Small intestine (tissue), 7 donors: ENCODE results near the gene SLU7. TPM values are rescaled to one million over a fixed set of nuclear protein-coding genes. Genes with fewer than 3 reads are reported as not detected.

Experiments used
- DNase-seq, 2 donors: peaks; one replicate each; pipeline versions ENCODE4 v3.0.0 to v3.0.0-alpha.2; 2013
- FAIRE-seq: peaks from 2 replicates; lab custom pipeline; 2012; peaks lifted over from hg19 to GRCh38; lab: Jason Lieb, UNC
- H3K27ac ChIP-seq, 3 donors: one replicate each; pipeline ENCODE4 v1.5.1; 2013; ENCODE audit warnings: low read length in 2 of 3, mild to moderate bottlenecking in 2 of 3, control low read depth in 1 of 3, inconsistent platforms in 1 of 3, low read depth in 1 of 3, moderate library complexity in 1 of 3
- H3K27me3 ChIP-seq, 3 donors: one replicate each; pipeline ENCODE4 v1.6.1; 2013; ENCODE audit warnings: low read length in 3 of 3, inconsistent platforms in 1 of 3; ENCODE audit not compliant: control insufficient read depth in 3 of 3, insufficient read depth in 3 of 3
- H3K36me3 ChIP-seq, 3 donors: one replicate each; pipeline ENCODE4 v1.6.1; 2013; ENCODE audit warnings: low read length in 3 of 3, inconsistent platforms in 1 of 3, low read depth in 1 of 3, mild to moderate bottlenecking in 1 of 3, moderate library complexity in 1 of 3; ENCODE audit not compliant: control insufficient read depth in 3 of 3, insufficient read depth in 2 of 3
- H3K4me1 ChIP-seq, 3 donors: one replicate each; pipeline ENCODE4 v1.6.1; 2013; ENCODE audit warnings: low read length in 2 of 3, inconsistent platforms in 1 of 3, low read depth in 1 of 3, mild to moderate bottlenecking in 1 of 3, moderate library complexity in 1 of 3; ENCODE audit not compliant: control insufficient read depth in 3 of 3, insufficient read depth in 2 of 3
- H3K4me3 ChIP-seq, 3 donors: one replicate each; pipeline ENCODE4 v1.5.1; 2013; ENCODE audit warnings: low read length in 3 of 3, control low read depth in 1 of 3, inconsistent platforms in 1 of 3, low read depth in 1 of 3, mild to moderate bottlenecking in 1 of 3, moderate library complexity in 1 of 3
- H3K9me3 ChIP-seq, 2 donors: one replicate each; pipeline ENCODE4 v1.6.1; 2013; ENCODE audit warnings: low read depth in 1 of 2, low read length in 1 of 2; ENCODE audit not compliant: control insufficient read depth in 2 of 2, insufficient read depth in 1 of 2
- WGBS, 3 donors: extraction: QIAGEN DNeasy Blood & Tissue Kit; methylation state at CpG; one replicate each; pipeline ENCODE4 v1.1.7; 2013; 5-methylcytosine and 5-hydroxymethylcytosine counted together
- polyA plus RNA-seq, 4 donors: library from polyadenylated mRNA; stranded (reverse) in 3 of 4; unstranded in 1 of 4; fragments of 200-250 nt in 3 of 4; fragments of 120-200 nt in 1 of 4; gene quantifications; one replicate each; pipeline versions ENCODE4 v1.2.1 to v1.2.3, GENCODE V29; 2013
- donor health status: healthy with polysubstance abuse.
- donor health status: control.
- donor health status: control.
- donor health status: Bipolar disorder and iron deficiency.
- donor health status: healthy.

Gene SLU7
- polyA plus RNA-seq, 4 donors = 19.9 to 44.0 (median 37.3) TPM

DNA sequence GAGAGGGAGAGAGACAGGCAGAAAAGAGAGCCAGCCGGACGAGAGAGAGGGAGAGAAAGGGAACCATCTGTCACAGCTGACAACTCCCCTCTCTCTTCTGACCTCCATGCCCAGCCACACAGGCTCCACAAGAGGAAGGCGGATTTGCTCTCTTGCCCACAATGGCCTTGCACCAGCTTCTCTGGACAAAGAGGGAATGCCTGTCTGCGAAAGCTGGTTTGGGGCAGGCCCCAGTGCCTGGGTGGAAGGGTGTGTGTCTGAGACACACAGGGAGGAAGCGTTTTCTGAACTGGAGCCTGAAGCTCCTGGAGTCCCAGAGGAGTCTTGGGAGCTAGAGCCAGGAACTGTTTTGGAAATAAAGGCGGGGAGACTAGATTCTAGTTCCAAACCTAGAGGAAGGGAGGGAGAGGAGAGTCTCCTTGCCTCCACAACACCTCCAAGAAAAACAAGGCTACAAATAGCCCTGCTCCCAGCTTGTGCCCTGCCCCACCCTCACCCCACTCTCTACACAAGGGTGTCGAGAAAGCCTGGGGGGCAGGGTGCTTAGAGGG is 60.9 kb downstream of the SLU7 start:
- FAIRE-seq = no peak
- Histone ChIP-seq H3K4me3 (no peak overlapping the region), H3K36me3 (peaks cover 0 to 7% (median 0%) of the 10 kb centered on the region in 3 donors), H3K27me3 (no peaks in the 10 kb centered on the region), H3K4me1 (peaks cover 2 to 25% (median 7%) of the 10 kb centered on the region in 3 donors), H3K9me3 (no peaks in the 10 kb centered on the region), H3K27ac (peak overlapping the region in 1 of 3 donors; percentile 32)
- WGBS, 3 donors = 51 to 84% (median 79%) methylated on average over 6 to 7 of the region's 7 CpGs
- DNase-seq = no peak

- Histone ChIP-seq H3K4me1 (peaks cover 2 to 24% (median 7%) of the 10 kb centered on the region in 3 donors), H3K27me3 (no peaks in the 10 kb centered on the region), H3K36me3 (peaks cover 0 to 7% (median 0%) of the 10 kb centered on the region in 3 donors), H3K4me3 (no peak overlapping the region), H3K9me3 (no peaks in the 10 kb centered on the region), H3K27ac (peak overlapping the region in 1 of 3 donors; percentile 34)
- DNase-seq (no peak), FAIRE-seq (no peak)
- 66 to 88% (median 78%) methylated on average over 7 of the region's 7 CpGs for WGBS, 3 donors
Measured at GRCh38 chr5:160357394-160357793, 61.5 kb downstream of the SLU7 start.

DNA sequence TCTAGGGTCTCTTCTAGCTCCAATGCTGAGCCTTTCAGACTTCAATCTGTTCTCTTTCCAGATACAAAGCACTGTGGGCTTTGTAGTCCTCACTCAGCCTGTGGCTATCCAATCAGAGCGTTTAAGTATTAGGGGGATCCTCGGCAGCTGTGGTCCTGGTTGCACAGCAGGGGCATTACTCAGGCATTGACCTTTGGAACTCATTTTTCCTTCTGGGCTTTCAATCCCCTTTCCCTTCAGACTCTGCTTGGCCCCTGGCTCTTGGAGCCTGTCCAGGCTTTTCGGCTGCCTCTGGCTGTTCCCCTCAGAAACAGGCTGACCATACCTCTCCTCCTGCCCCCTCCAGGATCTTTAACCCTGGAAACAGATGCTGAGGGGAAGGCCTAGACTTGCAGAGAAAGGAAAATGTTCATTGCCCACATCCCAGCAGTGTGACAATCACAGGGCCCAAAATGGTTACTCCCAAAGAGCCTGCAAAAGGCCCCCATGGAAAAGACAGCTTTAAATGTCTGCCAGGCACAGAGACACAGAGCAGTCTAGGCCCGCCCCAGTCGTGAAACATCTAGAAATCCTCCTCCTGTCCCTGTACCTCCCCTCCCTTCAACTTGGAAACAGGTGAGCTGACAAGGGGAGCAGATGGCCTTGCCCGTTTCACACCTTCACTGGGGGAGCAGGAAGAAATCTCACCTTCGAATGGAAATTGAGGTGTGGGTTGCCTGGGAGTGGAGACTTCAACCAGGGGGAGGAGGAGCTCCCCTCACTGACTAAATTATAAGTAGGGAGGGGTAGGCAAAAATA is 62.1 kb downstream of the SLU7 start:
- no peak overlapping the region for H3K4me3 ChIP-seq
- FAIRE-seq = no peak
- H3K27me3 ChIP-seq = no peaks in the 10 kb centered on the region
- peaks cover 2 to 24% (median 7%) of the 10 kb centered on the region in 3 donors for H3K4me1 ChIP-seq
- no peaks in the 10 kb centered on the region for H3K9me3 ChIP-seq
- peak in 1 of 2 donors; percentile 52 for DNase-seq
- H3K27ac ChIP-seq = peak overlapping the region in 1 of 3 donors; percentile 34
- H3K36me3 ChIP-seq = peaks cover 0 to 7% (median 0%) of the 10 kb centered on the region in 3 donors
- WGBS, 3 donors = 37 to 53% (median 40%) methylated on average over 7 of the region's 7 CpGs

GRCh38 chr5:160354666-160355065 is 64.2 kb downstream of the SLU7 start:
- Histone ChIP-seq H3K4me3 (no peak overlapping the region), H3K4me1 (peaks cover 2 to 15% (median 5%) of the 10 kb centered on the region in 3 donors), H3K27ac (no peak overlapping the region), H3K36me3 (peaks cover 0 to 7% (median 0%) of the 10 kb centered on the region in 3 donors), H3K27me3 (no peaks in the 10 kb centered on the region), H3K9me3 (no peaks in the 10 kb centered on the region)
- FAIRE-seq = no peak
- no peak for DNase-seq
- WGBS, 3 donors = 86 to 94% (median 92%) methylated on average over 14 of the region's 14 CpGs

DNA sequence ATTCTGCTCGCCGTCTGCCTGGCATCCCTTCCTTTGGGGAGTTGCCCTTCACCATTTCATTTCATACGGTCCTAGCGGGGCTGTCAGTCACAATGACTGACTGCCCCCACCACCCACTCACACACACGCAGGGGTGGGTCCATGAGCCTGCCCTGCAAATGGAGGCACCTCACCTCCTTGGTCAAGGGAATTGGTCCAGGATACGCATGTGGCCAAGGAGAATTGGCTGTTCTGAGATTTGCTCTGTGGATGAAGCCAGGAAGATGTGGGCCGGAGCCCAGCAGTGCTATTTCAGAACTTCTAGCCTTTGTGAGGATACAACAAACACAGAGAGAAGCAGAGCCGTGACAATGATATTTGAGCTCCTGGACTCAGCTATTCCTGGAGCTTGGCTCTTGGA is 65.5 kb downstream of the SLU7 start:
- Histone ChIP-seq H3K27me3 (no peaks in the 10 kb centered on the region), H3K36me3 (peaks cover 0 to 7% (median 0%) of the 10 kb centered on the region in 3 donors), H3K27ac (no peak overlapping the region), H3K4me1 (peaks cover 0 to 9% (median 2%) of the 10 kb centered on the region in 3 donors), H3K4me3 (no peak overlapping the region), H3K9me3 (no peaks in the 10 kb centered on the region)
- WGBS, 3 donors = 86 to 93% (median 92%) methylated on average over 8 of the region's 8 CpGs
- DNase-seq (no peak), FAIRE-seq (no peak)

- no peak for DNase-seq
- 92 to 96% (median 93%) methylated on average over 4 of the region's 4 CpGs for WGBS, 3 donors
- no peaks in the 10 kb centered on the region for H3K27me3 ChIP-seq
- no peak overlapping the region for H3K4me3 ChIP-seq
- no peaks in the 10 kb centered on the region for H3K9me3 ChIP-seq
- H3K36me3 ChIP-seq = peaks cover 0 to 7% (median 0%) of the 10 kb centered on the region in 3 donors
- H3K27ac ChIP-seq = no peak overlapping the region
- no peak for FAIRE-seq
- peaks cover 0 to 9% (median 2%) of the 10 kb centered on the region in 3 donors for H3K4me1 ChIP-seq
Measured at GRCh38 chr5:160352308-160352707, 66.6 kb downstream of the SLU7 start.

Other genes starting within 250 kb of the SLU7 start
- gene FABP6, start 189.6 kb downstream of the SLU7 start, polyA plus RNA-seq = 100 to 1,000 TPM in 1 of 4 donors, 1 to 10 TPM in 1, not detected in 2; 1.5 to 201 TPM
- 10 to 100 TPM in 1 of 4 donors, 1 to 10 TPM in 1, under 1 TPM in 2; 0.22 to 19.6 (median 1.5) TPM for gene CCNJL, start 106.5 kb downstream of the SLU7 start, polyA plus RNA-seq
- 1 to 10 TPM in 2 of 4 donors, under 1 TPM in 1, not detected in 1; 0.27 to 1.7 (median 1.3) TPM for gene C1QTNF2, start 48.5 kb downstream of the SLU7 start, polyA plus RNA-seq
- 1 to 10 TPM in 3 of 4 donors, under 1 TPM in 1; 0.27 to 4.9 (median 1.6) TPM for gene FAM200C, start 19.0 kb downstream of the SLU7 start, polyA plus RNA-seq
- gene PTTG1, start 2.8 kb upstream of the SLU7 start, polyA plus RNA-seq = 10 to 100 TPM in 3 of 4 donors, 1 to 10 TPM in 1; 8.4 to 98.9 (median 23.1) TPM